Thoracic aorta (tissue), 2 donors: Measurements from ENCODE around the gene DENND4B. TPM values are rescaled to one million over a fixed set of nuclear protein-coding genes. Genes with fewer than 3 reads are reported as not detected.
A peak's percentile ranks its signal among the peaks of the same experiment; 100 is the strongest.

Experiments used
- ATAC-seq: fragments of 150-250 bp; one replicate; pipeline ENCODE4 v1.8.0; 2017; ENCODE audit warnings: low read depth; ENCODE audit not compliant: insufficient number of reproducible peaks, low FRiP score
- DNase-seq: peaks from one replicate; pipeline ENCODE4 v3.0.0-alpha.2; 2020; ENCODE audit warnings: low spot score
- H3K27ac ChIP-seq, 2 donors: fragments of 200-600 bp; sonication (generic); 1 replicate in 1 of 2; 2 replicates in 1 of 2; pipeline ENCODE4 v1.5.1; 2016; ENCODE audit warnings: mild to moderate bottlenecking in 2 of 2, moderate library complexity in 2 of 2
- H3K27me3 ChIP-seq: fragments of 200-600 bp; sonication (generic); replicated peaks from 2 replicates; pipeline ENCODE4 v1.6.0; 2016; ENCODE audit warnings: mild to moderate bottlenecking; ENCODE audit not compliant: insufficient read depth
- H3K36me3 ChIP-seq: fragments of 200-600 bp; sonication (generic); one replicate; pipeline ENCODE4 v1.5.1; 2016
- H3K4me1 ChIP-seq, 2 donors: fragments of 200-600 bp; sonication (generic); 1 replicate in 1 of 2; 2 replicates in 1 of 2; pipeline versions ENCODE4 v1.5.1 to v1.6.0; 2016; ENCODE audit warnings: low read depth in 2 of 2, mild to moderate bottlenecking in 1 of 2; ENCODE audit not compliant: control insufficient read depth in 1 of 2
- H3K4me3 ChIP-seq: fragments of 200-600 bp; sonication (generic); 2 replicates; pipeline ENCODE4 v1.5.1; 2016; ENCODE audit warnings: mild to moderate bottlenecking
- H3K9me3 ChIP-seq: fragments of 200-600 bp; sonication (generic); 2 replicates; pipeline ENCODE4 v1.5.1; 2016
- total RNA-seq, 2 donors: library from RNA; depleted of rRNA; stranded (reverse); fragments of >200 nt; gene quantifications; one replicate each; pipeline versions ENCODE4 v1.1.0 to v1.2.3, GENCODE V29; 2016
- TF ChIP-seq, protein P1 (sequence below): fragments of 200-600 bp; sonication (generic); IDR thresholded peaks from one replicate; pipeline ENCODE4 v1.5.1; 2019; ENCODE audit warnings: antibody characterized with exemption

Gene DENND4B
- total RNA-seq, 2 donors from 2014 or later = 59.0 to 82.7 TPM

DNA sequence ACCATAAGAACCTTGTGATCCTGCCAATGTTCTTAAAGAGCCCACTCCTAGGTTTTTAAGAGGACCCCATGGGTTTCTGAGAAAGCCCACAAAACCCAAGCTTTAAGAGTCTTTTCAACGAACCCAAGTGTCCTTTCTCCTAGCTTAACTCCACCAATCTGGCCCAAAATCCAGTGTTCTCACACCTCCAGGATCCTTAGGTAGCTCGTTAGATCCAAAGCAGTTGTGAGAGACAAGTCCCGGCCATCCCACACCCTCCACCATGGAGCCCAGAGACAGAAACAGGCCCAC is 1.7 kb downstream of the DENND4B start:
- Histone ChIP-seq H3K4me1 (peaks cover 14 to 24% of the 10 kb centered on the region in 2 donors), H3K9me3 (no peaks in the 10 kb centered on the region), H3K27ac (peak overlapping the region; percentile 93 to 95), H3K36me3 (peaks cover 39% of the 10 kb centered on the region), H3K27me3 (no peaks in the 10 kb centered on the region), H3K4me3 (peak overlapping the region; percentile 94)
- DNase-seq (no peak), ATAC-seq (no peak)
- TF ChIP-seq, protein P1, sequence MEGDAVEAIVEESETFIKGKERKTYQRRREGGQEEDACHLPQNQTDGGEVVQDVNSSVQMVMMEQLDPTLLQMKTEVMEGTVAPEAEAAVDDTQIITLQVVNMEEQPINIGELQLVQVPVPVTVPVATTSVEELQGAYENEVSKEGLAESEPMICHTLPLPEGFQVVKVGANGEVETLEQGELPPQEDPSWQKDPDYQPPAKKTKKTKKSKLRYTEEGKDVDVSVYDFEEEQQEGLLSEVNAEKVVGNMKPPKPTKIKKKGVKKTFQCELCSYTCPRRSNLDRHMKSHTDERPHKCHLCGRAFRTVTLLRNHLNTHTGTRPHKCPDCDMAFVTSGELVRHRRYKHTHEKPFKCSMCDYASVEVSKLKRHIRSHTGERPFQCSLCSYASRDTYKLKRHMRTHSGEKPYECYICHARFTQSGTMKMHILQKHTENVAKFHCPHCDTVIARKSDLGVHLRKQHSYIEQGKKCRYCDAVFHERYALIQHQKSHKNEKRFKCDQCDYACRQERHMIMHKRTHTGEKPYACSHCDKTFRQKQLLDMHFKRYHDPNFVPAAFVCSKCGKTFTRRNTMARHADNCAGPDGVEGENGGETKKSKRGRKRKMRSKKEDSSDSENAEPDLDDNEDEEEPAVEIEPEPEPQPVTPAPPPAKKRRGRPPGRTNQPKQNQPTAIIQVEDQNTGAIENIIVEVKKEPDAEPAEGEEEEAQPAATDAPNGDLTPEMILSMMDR = no peak

DNA sequence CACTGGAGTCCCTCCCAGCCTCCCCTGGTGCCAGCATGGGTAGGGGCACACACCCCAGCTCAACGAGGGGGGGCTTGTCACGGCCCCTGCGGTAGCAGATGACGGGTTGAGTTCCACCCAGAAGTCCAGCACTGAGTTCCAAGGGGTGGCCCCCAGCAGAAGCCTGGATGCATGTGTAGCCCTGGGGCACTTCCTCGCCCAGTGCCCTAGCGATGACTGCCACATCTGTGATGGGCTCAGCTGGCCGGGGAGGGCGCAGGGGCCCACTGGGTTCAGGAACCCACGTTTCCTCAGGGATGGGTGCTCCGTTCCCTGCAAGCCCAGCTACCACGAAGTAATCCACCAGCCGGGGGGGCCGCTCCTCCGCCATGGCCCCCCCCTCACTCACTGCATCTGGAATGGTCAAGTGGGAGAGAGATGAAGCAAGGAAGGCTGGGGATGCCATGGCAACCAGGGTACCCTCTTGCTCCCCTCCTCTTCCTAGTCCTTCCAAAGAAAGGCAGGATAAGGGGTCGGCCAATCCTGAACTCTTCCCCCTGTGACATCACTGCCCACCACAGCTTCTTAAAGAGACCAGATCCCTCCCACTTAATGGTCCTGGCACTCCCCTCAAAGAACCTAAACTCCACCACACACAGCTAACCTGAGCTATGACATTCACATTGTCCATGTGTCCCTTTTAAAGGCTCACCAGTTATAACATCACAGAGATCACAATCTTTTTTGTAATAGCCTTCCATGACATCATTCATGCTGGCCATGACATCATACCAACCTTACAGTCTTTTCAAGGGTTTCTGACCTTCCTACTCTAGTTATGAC is 2.3 kb downstream of the DENND4B start:
- DNase-seq (no peak), ATAC-seq (no peak)
- Histone ChIP-seq H3K27ac (peak overlapping the region; percentile 93 to 95), H3K4me3 (peak overlapping the region; percentile 94), H3K9me3 (no peaks in the 10 kb centered on the region), H3K27me3 (no peaks in the 10 kb centered on the region), H3K4me1 (peaks cover 14 to 24% of the 10 kb centered on the region in 2 donors), H3K36me3 (peaks cover 41% of the 10 kb centered on the region)
- TF ChIP-seq, protein P1 = no peak

DNA sequence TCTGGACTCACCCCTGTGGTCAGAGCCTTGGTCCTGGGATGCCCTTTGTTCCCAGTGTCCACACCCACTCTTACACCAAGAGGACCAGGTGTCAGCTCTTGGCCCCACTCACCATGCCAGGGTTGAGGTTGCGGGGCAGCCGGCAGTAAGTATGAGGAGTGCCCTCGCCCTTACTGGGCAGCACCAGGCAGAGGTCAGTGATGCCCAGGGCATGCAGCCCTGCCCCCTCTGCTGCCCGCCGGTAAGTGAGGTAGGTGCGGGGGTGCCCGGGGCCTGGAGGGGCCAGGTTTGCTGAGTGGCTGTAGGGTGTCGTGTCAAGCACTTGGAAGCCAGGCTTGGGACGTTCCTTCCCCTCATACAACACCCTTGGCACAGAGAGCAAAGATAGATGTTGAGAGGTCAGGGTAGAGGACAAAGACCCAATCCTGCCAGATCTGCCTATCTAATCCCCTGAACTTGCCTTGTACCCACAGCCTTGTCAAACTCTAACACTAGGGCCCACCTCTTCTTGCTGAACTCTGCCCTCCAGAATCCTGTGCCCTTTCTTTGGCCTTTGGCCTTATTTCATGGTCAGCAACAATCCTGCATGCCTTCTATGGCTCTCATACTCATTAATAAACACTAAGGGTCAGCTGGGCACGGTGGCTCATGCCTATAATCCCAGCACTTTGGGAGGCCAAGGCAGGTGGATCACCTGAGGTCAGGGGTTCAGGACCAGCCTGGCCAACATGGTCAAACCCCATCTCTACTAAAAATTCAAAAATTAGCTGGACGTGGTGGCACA is 3.6 kb downstream of the DENND4B start:
- Histone ChIP-seq H3K9me3 (no peaks in the 10 kb centered on the region), H3K4me1 (peaks cover 14 to 24% of the 10 kb centered on the region in 2 donors), H3K27ac (no peak overlapping the region), H3K4me3 (no peak overlapping the region), H3K36me3 (peaks cover 28% of the 10 kb centered on the region), H3K27me3 (no peaks in the 10 kb centered on the region)
- TF ChIP-seq, protein P1 = no peak
- no peak for ATAC-seq
- DNase-seq = no peak

DNA sequence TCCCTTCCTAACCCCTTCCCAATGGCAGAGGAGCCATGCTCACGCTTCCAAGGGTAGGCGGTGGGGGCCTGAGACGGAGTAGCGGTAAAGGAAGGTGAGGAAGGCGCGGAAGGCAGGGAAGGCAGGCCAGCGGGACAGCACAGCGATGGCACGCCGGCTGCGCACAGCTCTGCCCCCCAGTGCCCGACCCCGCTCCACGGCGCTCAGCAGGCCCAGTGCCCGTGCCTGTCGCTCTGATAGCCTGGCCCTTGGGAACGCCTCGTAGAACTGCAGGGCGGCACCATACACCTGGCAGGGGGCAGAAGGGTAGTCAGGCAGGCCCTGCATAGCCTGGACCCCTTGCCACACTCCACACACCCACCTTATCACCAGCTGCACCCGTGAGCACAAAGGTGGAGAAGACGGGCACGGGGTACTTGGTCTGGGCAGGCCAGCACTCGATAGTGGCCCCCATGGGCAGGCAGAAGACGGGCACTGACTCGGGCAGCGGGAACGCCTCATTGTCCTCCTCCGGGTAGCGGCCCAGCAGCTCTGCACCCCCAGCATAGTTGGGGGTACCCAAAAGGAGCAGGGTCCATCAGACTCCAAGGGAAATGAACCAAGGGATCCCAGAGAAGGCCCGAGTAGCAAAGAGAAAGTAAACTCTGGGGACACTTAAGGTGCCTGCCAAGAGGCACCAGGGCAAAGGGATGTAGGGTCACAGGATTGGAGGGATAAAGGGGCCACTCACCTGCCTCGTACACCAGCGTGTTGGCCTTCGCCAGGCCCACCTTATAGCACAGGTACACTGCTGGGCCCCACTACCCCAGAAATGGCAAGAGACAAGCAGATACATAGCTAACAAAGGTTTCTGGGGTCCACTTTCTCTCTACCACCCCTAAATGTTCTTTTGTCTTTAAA is 4.4 kb downstream of the DENND4B start:
- ATAC-seq = no peak
- no peak for DNase-seq
- Histone ChIP-seq H3K9me3 (no peaks in the 10 kb centered on the region), H3K27ac (no peak overlapping the region), H3K4me1 (peaks cover 14 to 22% of the 10 kb centered on the region in 2 donors), H3K4me3 (no peak overlapping the region), H3K36me3 (peaks cover 32% of the 10 kb centered on the region), H3K27me3 (no peaks in the 10 kb centered on the region)
- TF ChIP-seq, protein P1 = no peak
